Measurements from ENCODE around the gene MYO18B.

DNA sequence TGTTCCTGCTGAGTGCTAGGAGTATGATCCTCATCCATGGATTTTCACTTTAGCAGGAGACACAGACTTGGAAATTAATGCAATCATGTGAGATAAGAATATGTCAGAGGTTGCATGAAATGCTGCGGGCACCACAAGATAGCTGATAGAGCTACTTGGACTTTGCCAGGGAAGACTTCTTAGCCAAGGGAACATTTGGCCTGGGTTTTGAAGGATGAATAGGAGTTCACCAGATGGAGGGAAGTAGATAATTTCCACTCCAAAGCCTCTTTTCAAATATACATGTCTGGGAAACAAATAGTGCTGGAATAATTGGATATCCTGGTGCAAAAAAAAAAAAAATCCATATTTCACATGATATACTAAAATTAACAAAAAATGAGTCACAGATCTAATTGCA lies 44.2 kb downstream of the MYO18B start:
- TF ChIP-seq CTCF (IDR thresholded peaks at IDR 0.05) (no peak), POLR2A (IDR thresholded peaks at IDR 0.05) (no peak)

Measured in right lobe of liver (tissue), 4 donors.